Right lobe of liver (tissue), 4 donors: Measurements from ENCODE around the gene PTGR1.

Experiments
- POLR2A ChIP-seq: fragments of 450-650 bp; IDR thresholded peaks from one replicate; pipeline ENCODE4 v1.6.1; 2017; ENCODE audit warnings: antibody characterized with exemption, mild to moderate bottlenecking
- TF ChIP-seq, protein P1 (sequence below), 4 donors: fragments of 200-600 bp in 3 of 4; fragments of 450-650 bp in 1 of 4; IDR thresholded peaks; one replicate each; pipeline versions ENCODE4 v1.5.1 to v1.8.0; 2016 to 2022; ENCODE audit warnings: antibody characterized with exemption in 4 of 4, mild to moderate bottlenecking in 2 of 4
- donor health status: DM: no; HTN: no; CAD: no.
- donor health status: DM: no; HTN: no; CAD: no.
- donor health status: DM: no; HTN: yes; CAD: no.

DNA sequence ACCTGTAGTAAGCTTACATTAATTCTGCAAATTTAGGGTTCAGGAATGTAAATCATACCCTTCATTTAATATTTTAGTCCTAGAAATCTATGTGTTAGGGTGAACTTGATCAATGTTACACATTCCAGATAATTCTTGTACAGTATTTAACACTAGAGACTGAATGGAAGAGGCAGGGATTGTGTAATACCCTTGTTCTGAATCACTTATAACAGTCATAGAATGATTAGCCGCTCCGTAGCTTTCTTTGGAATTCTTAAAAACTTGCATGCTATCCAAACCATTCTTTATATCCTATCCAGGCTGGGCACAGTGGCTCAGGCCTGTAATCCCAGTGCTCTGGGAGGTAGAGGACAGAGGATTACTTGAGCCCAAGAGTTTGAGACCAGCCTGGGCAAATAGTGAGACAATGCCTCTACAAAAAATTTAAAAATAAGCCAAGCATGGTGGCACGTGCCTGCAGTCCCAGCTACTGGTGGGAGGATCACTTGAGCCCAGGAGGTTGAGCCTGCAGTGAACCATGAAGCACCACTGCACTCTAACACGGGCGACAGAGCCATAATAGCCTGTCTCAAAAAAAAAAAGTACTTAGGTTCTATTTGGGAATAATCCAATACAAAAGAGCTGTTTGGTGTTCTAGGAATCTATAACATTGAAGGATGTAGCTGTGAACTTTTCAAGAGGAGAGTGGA, 66.2 kb downstream of the PTGR1 start:
- TF ChIP-seq, protein P1, sequence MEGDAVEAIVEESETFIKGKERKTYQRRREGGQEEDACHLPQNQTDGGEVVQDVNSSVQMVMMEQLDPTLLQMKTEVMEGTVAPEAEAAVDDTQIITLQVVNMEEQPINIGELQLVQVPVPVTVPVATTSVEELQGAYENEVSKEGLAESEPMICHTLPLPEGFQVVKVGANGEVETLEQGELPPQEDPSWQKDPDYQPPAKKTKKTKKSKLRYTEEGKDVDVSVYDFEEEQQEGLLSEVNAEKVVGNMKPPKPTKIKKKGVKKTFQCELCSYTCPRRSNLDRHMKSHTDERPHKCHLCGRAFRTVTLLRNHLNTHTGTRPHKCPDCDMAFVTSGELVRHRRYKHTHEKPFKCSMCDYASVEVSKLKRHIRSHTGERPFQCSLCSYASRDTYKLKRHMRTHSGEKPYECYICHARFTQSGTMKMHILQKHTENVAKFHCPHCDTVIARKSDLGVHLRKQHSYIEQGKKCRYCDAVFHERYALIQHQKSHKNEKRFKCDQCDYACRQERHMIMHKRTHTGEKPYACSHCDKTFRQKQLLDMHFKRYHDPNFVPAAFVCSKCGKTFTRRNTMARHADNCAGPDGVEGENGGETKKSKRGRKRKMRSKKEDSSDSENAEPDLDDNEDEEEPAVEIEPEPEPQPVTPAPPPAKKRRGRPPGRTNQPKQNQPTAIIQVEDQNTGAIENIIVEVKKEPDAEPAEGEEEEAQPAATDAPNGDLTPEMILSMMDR (IDR thresholded peaks at IDR 0.05), result no peak
- no peak for TF ChIP-seq POLR2A
